SW480 (cell line): ENCODE data around the gene EPHA4.
"Not testable (repeated sequence)": the region's sequence is repeated elsewhere in the genome, so short reads cannot be mapped to it uniquely, and the experiment has no call there.

Source experiments
- DNase-seq: peaks from one replicate; pipeline ENCODE4 v3.0.0-alpha.2; 2016; ENCODE audit warnings: low spot score

EPHA4 gene

DNA sequence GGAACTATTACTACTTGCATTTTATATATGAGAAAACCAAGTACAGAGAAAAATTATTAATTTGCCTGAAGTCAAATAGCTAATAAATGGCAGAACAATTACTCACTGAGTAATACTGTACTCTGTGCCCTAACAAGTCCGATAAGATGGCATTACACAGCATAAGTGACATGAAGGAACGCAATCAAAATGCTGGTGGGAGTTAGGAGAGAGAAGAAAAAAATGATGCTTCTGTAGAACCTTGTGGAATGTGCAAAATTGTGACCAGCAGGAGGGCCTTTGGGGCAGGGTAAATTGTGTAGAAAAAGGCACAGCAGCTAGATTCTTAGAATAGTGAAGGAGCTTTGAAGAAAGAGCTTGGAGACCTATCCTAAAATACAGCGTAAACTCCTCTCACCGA, 32.9 kb downstream of the EPHA4 start:
- no peak for DNase-seq

DNA sequence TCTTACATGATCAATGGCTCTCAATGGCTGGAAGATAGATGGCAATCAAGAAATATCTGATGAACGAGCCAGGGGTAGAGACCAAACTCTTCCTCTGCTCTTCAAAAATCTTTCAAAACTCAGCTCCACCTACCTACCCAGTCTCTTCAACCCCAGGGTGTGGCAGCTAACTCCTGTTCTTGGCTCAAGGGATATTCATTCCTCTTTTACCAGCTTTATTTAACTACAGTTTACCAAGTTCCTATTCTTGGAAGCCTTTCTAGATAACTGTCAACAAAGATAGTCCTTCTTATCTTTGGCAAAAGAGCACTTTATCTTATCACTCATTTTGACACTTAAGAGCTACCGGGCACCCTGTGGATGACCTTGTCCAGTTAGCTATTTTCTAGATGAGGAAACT, 36.3 kb downstream of the EPHA4 start:
- DNase-seq, result no peak

DNA sequence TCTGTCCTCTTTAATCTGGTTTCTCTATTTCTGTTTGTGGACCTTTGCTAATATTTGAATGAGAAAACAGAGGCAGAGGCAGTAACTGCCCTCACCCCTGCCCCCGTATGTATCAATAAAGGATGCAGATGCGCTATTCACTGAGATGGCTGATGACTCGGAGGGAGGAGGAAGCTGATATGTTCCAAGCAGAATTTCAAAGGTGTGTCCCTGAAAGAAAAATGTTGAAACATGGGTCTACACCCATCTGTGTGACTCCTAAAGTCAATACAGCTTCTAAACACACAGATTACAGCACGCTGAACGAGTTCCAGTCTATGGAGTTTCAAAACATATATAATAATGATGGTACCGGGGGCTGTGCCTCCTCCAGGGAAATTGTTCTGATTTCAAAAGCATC, 38.8 kb downstream of the EPHA4 start:
- DNase-seq, result no peak

DNA sequence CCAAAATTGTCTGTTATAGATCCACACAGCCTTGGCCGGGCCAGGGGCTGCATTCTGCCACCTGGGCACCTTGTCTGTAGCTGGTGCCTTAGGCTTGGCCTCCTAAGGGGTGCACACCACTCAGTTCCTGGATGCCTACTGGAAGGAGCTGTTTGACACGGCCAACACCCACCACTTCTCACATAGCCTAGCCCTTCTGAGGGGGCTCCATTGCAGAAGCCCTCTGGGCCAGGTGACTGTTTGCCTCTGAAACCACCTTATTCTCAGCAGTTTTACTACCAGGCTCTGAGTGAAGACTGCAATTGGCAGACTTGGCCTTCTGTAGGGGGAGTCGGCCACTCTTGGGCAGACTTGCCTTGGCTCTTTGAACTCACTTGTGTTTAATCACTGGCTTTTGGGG, 39.5 kb downstream of the EPHA4 start:
- no peak for DNase-seq

DNA sequence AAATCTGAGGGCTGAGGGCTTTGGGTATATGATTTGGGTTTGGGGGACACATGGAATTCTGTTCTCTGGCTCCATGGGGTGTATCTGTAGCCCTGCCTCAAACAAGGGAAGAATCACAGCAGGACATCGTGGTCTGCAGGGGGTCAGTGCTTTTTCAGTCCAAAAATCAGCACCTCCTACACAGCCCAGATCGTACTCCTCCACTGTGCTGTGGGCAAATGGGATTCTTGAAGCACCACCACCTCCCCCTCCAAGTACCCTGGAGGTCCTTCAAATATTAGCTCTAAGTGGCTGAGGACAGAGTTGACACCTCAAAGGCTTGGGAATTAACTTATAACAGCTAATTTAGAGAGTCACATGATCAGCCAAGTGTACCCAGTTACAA, 41.5 kb downstream of the EPHA4 start:
- DNase-seq, result no peak

DNA sequence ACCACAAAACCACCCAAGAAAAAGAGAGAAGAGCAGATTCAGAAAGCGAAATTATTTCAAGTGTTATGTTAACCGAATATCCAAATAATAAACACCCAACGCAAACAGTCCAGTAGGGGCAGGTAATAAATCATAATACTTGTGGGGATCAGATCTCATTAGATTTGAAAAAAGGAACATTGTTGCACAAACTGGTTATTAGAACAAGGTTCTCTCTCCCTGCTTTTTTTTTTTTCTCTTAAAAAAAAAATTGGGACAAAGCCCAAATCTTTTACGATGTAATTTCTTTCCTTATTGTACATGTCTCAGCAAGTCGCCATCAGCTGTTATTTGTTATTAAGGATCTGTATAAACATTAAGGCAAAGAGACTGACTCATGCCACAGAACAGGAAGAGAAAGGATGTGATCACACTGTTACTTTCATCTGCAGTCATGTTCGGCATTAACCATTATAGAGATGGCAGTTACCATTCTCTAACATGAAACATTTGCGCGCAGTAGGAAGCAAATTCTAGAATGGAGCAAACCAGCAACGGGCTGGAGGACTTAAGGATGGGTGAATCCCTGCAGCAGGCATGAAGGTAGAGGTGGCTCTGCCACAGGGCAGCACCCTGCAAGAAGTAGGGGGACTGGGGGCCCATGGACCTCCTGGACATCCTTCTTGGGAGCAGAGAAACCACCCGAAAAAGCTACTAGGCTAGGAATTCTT, 42.0 kb downstream of the EPHA4 start:
- DNase-seq, result peak; percentile 70

DNA sequence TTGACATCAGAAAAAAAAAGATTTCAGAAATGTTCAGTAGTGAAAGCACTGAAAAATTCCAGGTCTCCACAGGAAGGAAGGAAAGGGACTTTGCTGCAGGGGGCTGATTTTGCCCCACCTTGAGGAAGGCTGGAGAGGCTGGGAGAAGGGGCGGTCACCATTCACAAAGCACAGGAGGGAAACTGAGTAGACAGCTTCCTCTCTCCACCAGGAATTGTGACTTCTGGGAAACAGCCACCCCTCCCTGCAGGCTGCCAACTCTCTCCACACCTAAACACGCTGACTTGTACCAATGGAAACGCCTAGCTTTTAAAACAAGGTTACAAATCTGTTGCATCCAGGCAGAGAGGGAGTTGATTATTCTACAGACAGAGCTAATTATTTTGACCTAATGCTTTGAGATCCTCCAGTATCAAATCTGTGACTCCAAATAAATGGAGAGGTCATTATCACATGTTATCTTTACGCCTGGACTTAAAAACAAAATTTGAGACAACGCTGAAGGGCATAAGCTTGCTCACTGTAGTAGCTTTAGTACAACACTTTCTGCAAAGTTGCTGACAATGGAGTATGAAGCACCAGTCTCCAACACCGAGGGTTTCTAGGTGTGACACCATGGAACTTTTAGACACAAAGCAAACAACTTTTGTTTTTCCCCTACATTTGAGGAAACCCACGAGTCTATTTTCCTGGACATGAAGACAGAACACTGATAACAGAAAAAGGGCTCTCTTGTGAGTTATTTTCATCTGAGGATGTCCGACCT, 42.7 kb downstream of the EPHA4 start:
- no peak for DNase-seq

DNA sequence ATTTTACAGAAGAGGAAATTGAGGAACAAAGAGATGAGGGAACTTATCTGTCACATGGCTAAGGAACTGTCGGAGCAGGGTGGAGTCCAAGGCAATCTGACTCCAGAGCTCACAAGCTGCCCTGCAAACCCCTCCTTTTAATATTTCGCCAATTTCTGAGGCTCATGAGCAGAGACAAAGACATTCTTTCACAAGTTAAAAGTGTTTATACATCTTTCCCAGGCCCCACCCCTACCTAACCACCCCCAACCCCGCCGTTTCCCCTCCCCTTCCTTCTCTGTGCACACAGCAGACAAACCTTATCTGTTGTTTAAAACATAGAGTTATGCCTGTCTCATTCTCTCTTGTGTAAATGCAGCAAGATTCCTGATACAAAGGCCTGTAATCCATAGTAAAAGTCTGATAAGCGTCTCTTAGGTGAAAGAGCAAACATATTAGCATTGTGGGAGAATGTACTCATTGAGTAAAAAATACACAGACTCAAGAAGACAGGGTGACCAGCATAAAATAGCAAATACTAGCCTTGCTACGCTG, 44.3 kb downstream of the EPHA4 start:
- peak; percentile 81 for DNase-seq

DNA sequence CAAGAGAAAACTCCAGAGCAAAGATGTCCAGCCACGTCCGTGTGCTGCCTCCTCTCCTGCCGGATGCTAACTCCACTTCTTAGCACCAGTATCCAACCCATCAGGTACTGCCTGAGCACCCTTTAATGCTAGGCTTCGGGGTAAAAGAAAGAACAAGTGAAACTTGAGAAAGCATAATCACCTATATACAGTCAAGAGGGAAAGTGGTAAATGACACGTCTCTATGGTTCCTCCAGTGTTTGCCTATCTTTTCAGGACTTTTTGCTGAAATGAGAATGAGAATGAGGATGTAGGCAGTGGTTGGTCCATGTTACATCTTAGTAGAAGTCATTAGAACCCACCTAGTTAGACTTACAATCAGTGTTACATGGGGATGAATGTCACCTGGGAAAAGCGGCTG, 47.9 kb downstream of the EPHA4 start:
- DNase-seq, result no peak

DNA sequence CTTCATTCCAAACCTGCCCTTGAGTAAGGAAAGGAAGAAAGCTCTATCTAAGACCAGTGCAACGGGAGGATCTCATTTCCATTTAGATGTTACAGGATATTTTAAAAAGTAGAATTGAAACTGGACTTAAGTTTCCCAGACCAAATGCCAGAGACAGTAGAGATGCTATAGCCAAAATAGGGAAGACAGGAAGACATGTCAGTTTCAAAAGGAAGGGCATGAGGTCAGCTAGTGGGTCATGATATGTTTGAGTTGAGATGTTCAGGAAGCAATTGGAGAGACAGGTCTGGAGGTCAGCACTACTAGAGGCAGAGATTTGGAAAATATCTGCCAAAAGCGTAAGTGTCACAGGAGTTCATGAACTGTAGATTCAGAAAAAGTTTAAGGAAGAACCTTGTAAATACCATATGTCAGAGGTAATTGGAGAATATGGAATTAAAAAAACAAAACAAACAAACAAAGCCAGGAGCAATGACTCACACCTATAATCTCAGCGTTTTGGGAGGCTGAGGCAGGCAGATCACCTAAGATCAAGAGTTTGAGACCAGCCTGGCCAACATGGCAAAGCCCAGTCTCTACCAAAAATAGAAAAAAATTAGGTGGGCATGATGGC, 50.8 kb downstream of the EPHA4 start:
- DNase-seq, result no peak

DNA sequence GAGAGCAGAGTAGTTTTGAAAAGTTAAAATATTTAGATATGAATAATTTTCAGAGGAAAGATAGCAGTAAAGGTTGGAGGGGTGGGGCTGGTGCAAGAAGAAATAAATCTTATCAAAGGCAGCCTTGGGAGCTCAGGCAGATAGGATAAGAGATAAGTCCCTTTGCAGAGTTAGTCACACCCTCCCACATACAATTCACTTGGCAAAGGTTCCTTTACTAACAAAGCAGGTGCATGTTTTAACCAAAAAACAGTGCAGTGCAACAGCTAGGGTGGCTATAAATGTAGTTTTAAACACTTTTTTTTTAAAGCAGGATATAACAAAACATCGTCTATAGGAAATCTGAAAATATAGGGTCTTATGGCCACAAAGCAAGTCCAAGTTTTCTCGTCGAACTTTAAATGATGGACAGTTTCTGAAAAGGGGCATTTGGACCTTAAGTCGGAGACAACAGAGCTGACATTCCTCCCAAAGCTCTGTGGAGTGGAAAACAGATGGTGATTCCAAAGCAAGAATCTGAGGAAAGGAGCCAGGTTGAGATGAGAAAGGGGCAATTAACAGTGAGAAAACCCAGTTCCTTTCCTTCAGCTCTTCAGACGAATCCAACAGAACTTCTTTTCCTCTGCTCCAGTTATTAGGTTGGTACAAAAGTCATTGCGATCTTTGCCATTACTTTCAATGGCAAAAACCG, 53.0 kb downstream of the EPHA4 start:
- DNase-seq, result peak; percentile 78

DNA sequence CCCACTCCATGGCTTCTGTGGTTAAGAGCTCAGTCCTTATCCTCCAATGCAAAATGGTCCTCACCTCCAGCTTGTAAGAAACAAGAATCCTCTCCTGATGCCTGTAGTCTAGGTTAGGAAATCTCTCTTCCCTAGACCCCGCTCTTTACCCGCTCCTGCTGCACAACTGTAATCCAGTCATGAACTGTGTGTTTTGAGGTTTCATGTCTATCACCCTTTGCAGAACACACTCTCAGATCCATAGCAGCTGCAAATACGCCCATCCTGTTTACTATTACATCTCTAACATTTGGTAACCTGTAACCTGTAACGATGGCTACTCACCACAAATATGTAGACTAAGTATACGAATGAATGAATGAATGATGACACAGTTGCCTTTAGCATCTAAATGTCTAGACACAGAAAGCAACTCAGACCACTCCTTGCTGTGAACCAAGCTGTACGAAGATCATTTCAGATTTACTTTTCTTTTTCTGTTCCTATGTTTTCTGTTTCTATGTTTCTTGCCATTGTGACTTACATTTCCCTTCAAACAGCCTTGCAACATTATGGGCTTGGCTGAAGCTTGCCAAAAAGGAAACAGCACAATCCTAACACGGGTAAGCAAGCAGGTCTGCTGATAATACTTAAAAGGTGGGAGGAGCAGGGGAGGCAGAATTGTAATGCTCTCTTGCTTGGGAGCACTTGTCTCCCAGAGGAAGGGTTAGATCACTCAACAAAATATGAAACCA, 53.7 kb downstream of the EPHA4 start:
- DNase-seq, result peak; percentile 89

DNA sequence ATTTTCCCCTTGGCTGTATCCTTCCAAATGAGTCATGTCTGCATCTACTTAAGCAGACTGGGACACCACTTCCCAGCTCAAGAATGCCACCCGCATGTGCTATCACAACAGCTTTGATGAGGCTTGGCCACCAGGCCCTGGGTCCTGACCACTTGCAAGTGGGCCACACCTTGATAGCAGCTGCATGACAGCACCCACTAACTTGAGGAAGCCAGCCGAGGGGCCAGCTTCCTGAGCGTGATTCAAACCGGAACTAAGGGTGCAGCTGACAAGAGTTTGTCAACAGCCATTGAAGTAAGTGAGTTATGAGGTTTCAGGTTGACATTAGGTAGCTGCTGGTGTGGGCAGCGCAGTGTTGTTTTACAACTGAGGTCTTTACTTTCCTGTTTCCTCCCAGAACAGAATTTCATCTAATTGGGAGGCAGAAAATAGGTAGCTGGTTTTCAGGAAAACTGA, 54.4 kb downstream of the EPHA4 start:
- peak; percentile 98 for DNase-seq

DNA sequence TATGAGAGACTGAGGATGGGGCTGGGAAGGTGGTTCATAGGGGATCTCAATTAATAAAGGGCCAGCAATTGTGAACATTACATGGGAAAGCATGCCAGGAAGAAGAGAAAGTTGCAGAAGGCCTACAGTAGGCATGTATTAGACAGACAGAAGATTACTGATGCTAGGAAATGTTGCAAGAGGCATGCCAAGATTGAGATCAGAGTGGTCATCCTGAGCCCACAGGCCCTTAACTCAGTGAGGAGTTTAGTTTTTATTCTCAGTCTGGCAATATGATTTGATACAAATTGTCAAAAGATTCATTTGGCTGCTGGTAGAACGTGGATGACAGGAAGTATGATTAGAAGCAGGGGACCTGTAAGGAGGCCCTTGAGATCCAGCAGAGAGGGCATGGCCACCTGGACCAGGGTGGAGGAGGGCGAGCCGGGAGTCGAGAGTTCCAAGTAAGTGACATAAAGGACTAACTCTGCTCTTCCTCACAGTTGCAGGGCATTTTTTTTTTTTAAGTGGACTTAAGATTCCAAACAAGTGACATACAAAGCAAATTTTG, 54.9 kb downstream of the EPHA4 start:
- DNase-seq, result peak; percentile 4

DNA sequence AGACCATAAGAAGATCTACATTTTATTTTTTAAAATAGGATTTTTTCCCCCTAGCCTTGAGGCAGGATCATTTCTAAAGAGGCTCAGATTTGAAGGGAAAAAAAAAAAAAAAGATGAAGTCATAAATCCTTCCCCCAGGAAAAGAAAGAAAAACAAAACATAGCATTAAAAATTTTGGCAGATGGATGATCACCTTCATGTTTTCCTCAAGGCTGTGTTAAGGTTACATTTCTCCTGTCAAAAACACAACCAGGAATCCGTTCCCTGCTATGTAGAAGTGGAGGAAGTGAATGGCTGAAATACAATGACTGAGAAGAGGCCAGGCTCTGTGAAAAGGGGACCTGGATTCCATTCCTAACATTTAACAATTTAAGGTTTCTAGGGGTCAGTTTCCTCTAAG, 56.2 kb downstream of the EPHA4 start:
- no peak for DNase-seq

DNA sequence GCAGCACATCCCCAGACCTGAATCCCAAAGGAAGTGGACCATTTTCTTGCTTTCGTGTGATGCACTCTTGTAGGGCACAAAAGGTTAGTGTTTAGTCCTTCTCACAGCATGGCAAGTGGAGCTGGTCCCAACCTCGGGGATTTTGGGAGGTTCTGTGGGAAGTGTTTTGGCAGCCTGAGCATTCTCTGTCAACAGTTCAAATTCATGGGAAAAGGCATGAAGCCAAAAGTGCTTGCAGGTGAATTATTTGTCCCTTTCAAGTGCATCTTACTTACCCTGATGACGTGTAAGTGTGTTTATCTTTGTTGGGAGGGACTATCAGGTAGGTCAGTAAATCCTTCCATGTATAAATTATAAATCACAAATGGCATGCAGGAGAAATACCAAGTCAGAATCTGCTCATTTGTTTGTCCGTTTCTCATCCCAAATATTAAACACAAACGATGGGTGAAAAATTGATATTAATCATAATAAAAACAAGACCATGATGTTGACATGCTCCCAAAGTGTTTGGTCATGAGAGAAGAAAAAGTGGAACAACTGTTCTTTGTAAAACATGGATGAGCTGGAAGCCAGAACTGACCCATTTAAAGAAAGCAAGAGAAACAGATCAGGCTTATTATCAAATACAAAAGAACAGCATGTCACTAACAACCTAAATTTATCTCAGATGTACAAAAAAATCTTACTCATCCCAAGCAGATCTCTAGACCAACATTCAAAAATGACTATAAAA, 57.6 kb downstream of the EPHA4 start:
- DNase-seq, result no peak

DNA sequence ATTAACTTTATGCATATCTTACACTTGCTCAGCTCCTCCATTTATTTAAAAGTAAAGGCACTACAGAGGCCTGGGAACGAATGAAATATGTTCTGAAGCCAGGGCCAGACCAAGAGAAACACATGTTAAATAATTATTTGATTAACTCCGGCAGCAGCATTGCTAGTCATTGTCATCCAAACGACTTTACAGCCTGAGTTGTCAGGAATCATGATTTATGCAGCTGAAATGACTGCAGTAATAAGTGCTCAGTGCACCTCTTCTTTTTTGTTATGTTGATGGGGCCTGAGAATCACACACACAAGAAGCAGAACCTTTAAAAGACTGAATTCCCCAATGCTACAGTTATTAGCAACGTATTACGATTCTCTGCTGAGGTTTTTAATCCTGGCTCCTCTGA, 58.9 kb downstream of the EPHA4 start:
- DNase-seq, result no peak

DNA sequence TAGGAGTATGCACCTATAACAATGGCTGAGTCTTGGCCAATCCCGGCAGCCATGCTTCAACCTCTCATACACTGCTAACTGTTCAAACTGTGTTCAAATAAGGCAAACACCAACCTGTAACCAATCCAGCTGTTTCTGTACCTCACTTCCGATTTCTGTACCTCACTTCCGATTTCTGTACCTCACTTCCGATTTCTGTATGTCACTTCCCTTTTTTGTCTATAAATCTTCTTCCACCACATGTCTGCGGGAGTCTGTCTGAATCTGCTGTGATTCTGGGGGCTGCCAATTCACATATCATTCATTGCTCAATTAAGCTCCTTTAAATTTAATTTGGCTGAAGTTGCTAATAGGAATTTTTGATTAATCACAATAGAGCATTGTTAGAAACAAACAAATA, 60.8 kb downstream of the EPHA4 start:
- DNase-seq, result not testable (repeated sequence)

DNA sequence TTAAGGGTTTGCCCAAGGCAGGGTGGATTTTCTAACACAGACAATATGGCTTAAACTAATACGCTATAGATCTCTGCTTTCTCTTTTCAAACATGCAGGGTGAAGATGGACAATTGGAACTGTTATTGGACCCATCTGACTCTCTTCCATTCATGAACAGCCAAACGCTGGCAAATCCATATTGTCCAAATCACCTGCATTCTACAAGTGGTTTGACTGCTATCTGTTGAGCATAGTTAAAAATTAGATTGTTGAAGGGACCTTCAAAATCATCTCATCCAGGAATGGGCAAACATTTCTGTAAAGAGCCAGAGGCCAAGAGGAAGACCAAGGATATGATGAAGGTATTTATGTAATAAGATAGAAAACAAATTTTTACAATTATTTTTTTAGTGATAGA, 65.6 kb downstream of the EPHA4 start:
- no peak for DNase-seq

DNA sequence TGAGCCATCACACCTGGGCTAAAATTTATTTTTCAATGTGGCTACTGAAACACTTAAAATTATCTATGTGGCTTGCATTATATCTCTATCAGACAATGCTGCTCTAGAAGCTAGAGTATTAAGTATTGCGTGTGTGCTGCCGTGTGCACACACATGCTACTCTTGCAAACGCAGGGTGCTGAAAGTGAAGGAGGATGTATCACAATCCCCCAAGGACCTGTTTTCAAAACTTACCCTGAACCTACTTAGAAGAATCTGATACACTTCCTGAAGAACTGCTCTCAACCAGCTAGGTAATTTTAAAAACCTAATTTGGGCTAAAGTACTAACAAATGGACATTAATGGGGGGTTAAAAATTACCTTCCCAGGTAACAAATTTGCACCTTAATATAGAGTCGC, 66.5 kb downstream of the EPHA4 start:
- no peak for DNase-seq

DNA sequence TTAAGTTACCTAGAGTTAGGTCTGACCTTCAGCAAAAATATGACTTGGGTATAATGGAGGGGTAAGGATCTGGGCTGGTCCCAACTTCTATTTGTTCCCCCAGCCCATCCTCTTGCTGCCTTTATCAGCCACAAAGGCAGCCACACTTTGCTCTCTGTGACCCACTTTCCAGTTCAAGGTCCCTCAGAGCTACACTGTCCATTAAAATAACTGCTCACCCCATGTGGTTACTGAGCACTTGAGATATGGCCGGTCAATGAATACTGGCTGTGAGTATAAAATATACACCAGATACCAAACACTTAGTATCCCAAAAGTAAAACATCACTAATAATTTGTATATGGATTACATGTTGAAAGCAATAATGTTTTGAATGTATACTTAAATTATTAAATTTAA, 67.2 kb downstream of the EPHA4 start:
- no peak for DNase-seq
